Psoas muscle (tissue), 8 donors: ENCODE results near the gene ZNF335. TPM values are rescaled to one million over a fixed set of nuclear protein-coding genes. Genes with fewer than 3 reads are reported as not detected.
"Not testable (repeated sequence)": the region's sequence is repeated elsewhere in the genome, so short reads cannot be mapped to it uniquely, and the experiment has no call there.

Experiments used
- ATAC-seq, 4 donors: fragments of 200-7000 bp; cut with Tn5 transposase; one replicate each; pipeline ENCODE4 v1.9.1; 2020; ENCODE audit warnings: moderate library complexity in 3 of 4, mild to moderate bottlenecking in 2 of 4
- DNase-seq, 2 donors: peaks; one replicate each; pipeline ENCODE4 v3.0.0-alpha.2; 2020
- H3K27ac ChIP-seq: fragments of 200-600 bp; one replicate; pipeline ENCODE4 v1.8.0; 2022
- H3K27me3 ChIP-seq, 3 donors: fragments of 200-600 bp in 1 of 3; one replicate each; pipeline versions ENCODE4 v1.6.1 to v1.8.0; 2013 to 2022; ENCODE audit warnings: low read length in 2 of 3, mild to moderate bottlenecking in 2 of 3, moderate library complexity in 1 of 3; ENCODE audit not compliant: insufficient read depth in 3 of 3
- H3K36me3 ChIP-seq, 2 donors: fragments of 200-600 bp in 1 of 2; one replicate each; pipeline versions ENCODE4 v1.6.1 to v1.8.0; 2013 to 2022; ENCODE audit warnings: low read depth in 1 of 2, mild to moderate bottlenecking in 1 of 2, moderate library complexity in 1 of 2; ENCODE audit not compliant: insufficient read depth in 1 of 2
- H3K4me1 ChIP-seq: fragments of 200-600 bp; one replicate; pipeline ENCODE4 v1.8.0; 2022
- H3K4me3 ChIP-seq: fragments of 200-600 bp; one replicate; pipeline ENCODE4 v1.8.0; 2022; ENCODE audit warnings: mild to moderate bottlenecking
- H3K9me3 ChIP-seq: fragments of 200-600 bp; one replicate; pipeline ENCODE4 v1.8.0; 2022
- CTCF ChIP-seq: fragments of 200-600 bp; IDR thresholded peaks from one replicate; pipeline ENCODE4 v1.8.0; 2022; ENCODE audit warnings: antibody characterized with exemption
- WGBS, 3 donors: extraction: QIAGEN DNeasy Blood & Tissue Kit; methylation state at CpG; one replicate each; pipeline versions ENCODE4 v1.1.6 to v1.1.7; 2013; 5-methylcytosine and 5-hydroxymethylcytosine counted together
- intact Hi-C, 2 donors: fragments of 100-400 bp; cut with DNase I; formaldehyde crosslinking; loops; one replicate each; pipeline versions ENCODE4 v1.11.0 to v1.14.2; 2022
- polyA plus RNA-seq, 3 donors: library from polyadenylated mRNA; stranded (reverse); fragments of 200-250 nt; gene quantifications; one replicate each; pipeline ENCODE4 v1.2.3, GENCODE V29; 2013
- total RNA-seq, 4 donors: library from RNA; stranded (reverse); fragmentation: NEBNext Ultra II Directional in 2 of 4; extraction: Animal tissue kit (Norgen Biotek cat#: 25700) in 2 of 4; gene quantifications; one replicate each; pipeline versions ENCODE4 v1.2.1 to v1.2.4, GENCODE V29; 2021 to 2023
- donor health status: healthy with polysubstance abuse.
- donor health status: DM: no; HTN: no; CAD: no; lungs with moderate emphysema.
- donor health status: Bipolar disorder and iron deficiency.
- donor health status: healthy.
- donor health status: DM: yes; HTN: yes; CAD: no.
- donor health status: DM: no; HTN: no; CAD: no.
- donor health status: DM: no; HTN: no; CAD: no.
- donor health status: DM: yes; HTN: yes; CAD: no.

The ZNF335 gene
- total and polyA plus RNA-seq, 7 donors, result 6.9 to 11.5 (median 10.2) TPM

- no peaks in the 10 kb centered on the region for H3K27me3 ChIP-seq
- 94 to 98% (median 95%) methylated on average over 14 of the region's 14 CpGs for WGBS, 3 donors
- no peak for TF ChIP-seq CTCF
- H3K36me3 ChIP-seq, result peaks cover 19 to 99% of the 10 kb centered on the region in 2 donors
- intact Hi-C loops, result loop anchor here (5.0 kb wide), 2 partner anchors 68 to 138 kb away; partner anchors contain the start of genes CTSA (in 1 of the 2) and NEURL2 (in 1 of the 2)
- ATAC-seq (no peak), DNase-seq (peak in 1 of 2 donors; percentile 39)
- no peaks in the 10 kb centered on the region for H3K4me1 ChIP-seq
- H3K9me3 ChIP-seq, result no peaks in the 10 kb centered on the region
- H3K4me3 ChIP-seq, result no peak overlapping the region
- no peak overlapping the region for H3K27ac ChIP-seq
These were observed 11.9 kb downstream of the ZNF335 start for GRCh38 chr20:45959956-45960630.

GRCh38 chr20:45959126-45959525 lies 12.9 kb downstream of the ZNF335 start:
- intact Hi-C loops, result loop anchor here in 1 of 2 donors (5.0 kb wide), 1 partner anchor 137 kb away; no protein-coding TSS in a partner anchor
- peak in 1 of 2 donors; percentile 42 for DNase-seq
- Histone ChIP-seq H3K27ac (no peak overlapping the region), H3K36me3 (peaks cover 19 to 90% of the 10 kb centered on the region in 2 donors), H3K4me1 (no peaks in the 10 kb centered on the region), H3K4me3 (no peak overlapping the region), H3K27me3 (no peaks in the 10 kb centered on the region), H3K9me3 (no peaks in the 10 kb centered on the region)
- TF ChIP-seq CTCF, result no peak
- WGBS, 3 donors, result 92 to 94% (median 92%) methylated on average over 15 to 16 of the region's 16 CpGs
- no peak for ATAC-seq

DNA sequence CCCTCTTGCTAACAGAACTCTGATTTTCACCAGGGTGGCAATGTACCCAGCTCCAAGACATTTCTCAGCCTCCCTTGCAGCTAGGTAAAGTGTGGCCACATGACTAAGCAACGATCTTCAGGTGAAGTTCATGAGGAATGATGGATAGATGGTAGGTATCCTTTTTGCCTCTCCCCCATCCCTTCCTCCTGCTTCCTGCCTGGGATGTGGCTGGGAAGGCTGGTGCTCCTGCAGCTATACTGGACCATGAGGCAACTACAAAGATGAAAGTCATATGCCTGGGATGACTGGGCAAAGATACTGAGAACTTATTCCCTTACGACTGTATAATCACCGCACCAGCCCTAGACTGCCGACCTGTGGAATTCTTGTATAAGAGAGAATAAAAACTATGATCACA lies 13.4 kb downstream of the ZNF335 start:
- 96 to 98% (median 98%) methylated on average over 4 of the region's 4 CpGs for WGBS, 3 donors
- peaks cover 20 to 90% of the 10 kb centered on the region in 2 donors for H3K36me3 ChIP-seq
- no peak for DNase-seq
- no peak overlapping the region for H3K27ac ChIP-seq
- H3K27me3 ChIP-seq, result no peaks in the 10 kb centered on the region
- TF ChIP-seq CTCF, result no peak
- H3K4me3 ChIP-seq, result no peak overlapping the region
- no peaks in the 10 kb centered on the region for H3K9me3 ChIP-seq
- no peaks in the 10 kb centered on the region for H3K4me1 ChIP-seq
- ATAC-seq, result no peak
- intact Hi-C loops, result loop anchor here in 1 of 2 donors (5.0 kb wide), 1 partner anchor 136 kb away; no protein-coding TSS in a partner anchor

DNA sequence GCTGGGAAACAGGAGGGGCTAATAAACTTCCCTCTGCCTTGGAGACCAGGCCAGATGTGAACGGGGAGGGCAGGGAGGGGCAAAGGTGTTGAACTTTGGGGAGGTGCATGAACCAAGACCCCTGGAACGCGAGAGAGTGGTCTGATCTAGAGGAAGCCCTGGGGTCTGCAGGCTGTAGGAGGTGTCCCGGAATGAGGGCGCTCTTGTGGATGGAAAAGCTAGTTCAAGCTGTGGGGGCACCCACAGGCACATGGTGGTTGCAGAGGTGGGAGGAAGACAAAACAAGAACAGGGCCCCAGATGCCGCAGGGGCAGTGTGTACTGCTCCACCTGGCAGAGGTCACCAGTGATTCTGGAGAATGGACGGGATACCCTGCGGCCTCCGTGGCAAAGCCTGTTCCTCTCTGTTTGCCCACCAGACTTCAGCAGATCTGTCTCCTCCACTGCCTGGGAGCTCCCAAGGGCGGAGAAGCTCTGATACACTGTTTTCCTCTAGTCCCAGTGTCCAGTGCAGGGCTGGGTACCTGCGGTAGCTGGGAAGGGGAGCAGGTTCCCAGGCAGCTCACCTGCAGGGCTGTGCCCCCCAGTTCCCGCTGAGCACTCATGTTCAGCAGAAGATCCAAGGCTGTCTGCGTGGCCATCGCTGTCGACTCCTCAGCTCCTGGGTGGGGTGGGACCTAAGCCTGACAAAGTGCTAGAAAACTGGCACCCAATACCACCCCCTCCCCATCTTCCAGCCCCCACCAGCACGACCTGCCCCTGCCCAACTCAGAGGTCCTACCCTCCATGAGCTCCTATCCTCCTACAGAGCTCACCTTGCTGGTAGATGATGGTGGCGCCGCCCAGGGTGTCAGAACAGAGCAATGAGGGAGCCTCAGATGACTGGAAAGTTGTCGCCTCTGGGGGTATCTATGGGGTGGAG lies 14.7 kb downstream of the ZNF335 start:
- 84 to 91% (median 89%) methylated on average over 19 of the region's 19 CpGs for WGBS, 3 donors
- TF ChIP-seq CTCF, result no peak
- Histone ChIP-seq H3K36me3 (peaks cover 25 to 90% of the 10 kb centered on the region in 2 donors), H3K27ac (no peak overlapping the region), H3K4me1 (no peaks in the 10 kb centered on the region), H3K27me3 (no peaks in the 10 kb centered on the region), H3K4me3 (no peak overlapping the region), H3K9me3 (no peaks in the 10 kb centered on the region)
- peak in 1 of 2 donors; percentile 41 for DNase-seq
- ATAC-seq, result peak in 1 of 4 donors; percentile 18
- intact Hi-C loops, result loop anchor here in 1 of 2 donors (5.0 kb wide), 1 partner anchor 135 kb away; no protein-coding TSS in a partner anchor

- H3K36me3 ChIP-seq, result peaks cover 22 to 90% of the 10 kb centered on the region in 2 donors
- H3K4me3 ChIP-seq, H3K27ac ChIP-seq, H3K27me3 ChIP-seq, H3K9me3 ChIP-seq, H3K4me1 ChIP-seq, ATAC-seq: not testable (repeated sequence)
- peak in 1 of 2 donors; percentile 16 for DNase-seq
- WGBS, 3 donors, result 84 to 93% (median 86%) methylated on average over 10 of the region's 10 CpGs
- intact Hi-C loops, result loop anchor here in 1 of 2 donors (5.0 kb wide), 1 partner anchor 134 kb away; no protein-coding TSS in a partner anchor
These were observed 15.7 kb downstream of the ZNF335 start for GRCh38 chr20:45956326-45956725.
